Measurements from ENCODE around the gene OXT. TPM values are rescaled to one million over a fixed set of nuclear protein-coding genes. Genes with fewer than 3 reads are reported as not detected.
"Not testable (repeated sequence)": the region's sequence is repeated elsewhere in the genome, so short reads cannot be mapped to it uniquely, and the experiment has no call there.

Gene OXT
- 0.14 TPM for polyA plus RNA-seq (2013, experiment 1 of 2)
- polyA plus RNA-seq (2013, experiment 2 of 2): 0.25 TPM

GRCh38 chr20:3071610-3072529 lies at the start of gene OXT:
Gene OXT (plus strand): TSS chr20:3071620. CDS start chr20:3071656, 36 bp downstream.
- no peaks in the 10 kb centered on the region for H3K36me3 ChIP-seq (ENCODE audit: control insufficient read depth, insufficient read depth, low read length)
- WGBS (ENCODE audit: extremely low coverage, insufficient coverage, low lambda C conversion rate): no CpG with 5 or more reads among the region's 95 CpGs
- H3K4ac ChIP-seq (ENCODE audit: low read depth, low read length): no peak within 1 kb of the TSS
- H3K4me1 ChIP-seq (ENCODE audit: control insufficient read depth, low read depth, low read length): no peaks in the 10 kb centered on the region
- H3K4me3 ChIP-seq (ENCODE audit: low read length): no peak within 1 kb of the TSS
- no peak within 1 kb of the TSS for H3K18ac ChIP-seq (ENCODE audit: low read length)
- H3K9ac ChIP-seq (ENCODE audit: low read length): peak within 1 kb of the TSS; percentile 50
- H3K27ac ChIP-seq (ENCODE audit: low read depth, low read length): no peak within 1 kb of the TSS
- no peak within 1 kb of the TSS for H4K8ac ChIP-seq (ENCODE audit: low read depth, low read length)
- peaks cover 2% of the 10 kb centered on the region for H3K27me3 ChIP-seq (ENCODE audit: insufficient read depth, low read length, poor library complexity)
- no peaks in the 10 kb centered on the region for H3K79me2 ChIP-seq (ENCODE audit: control insufficient read depth, insufficient read depth, low read length)
- no peak within 1 kb of the TSS for H2BK120ac ChIP-seq (ENCODE audit: low read depth, low read length)
- H3K56ac ChIP-seq (ENCODE audit: low read length): peak within 1 kb of the TSS; percentile 79
- H3K79me1 ChIP-seq (ENCODE audit: low read length): no peaks in the 10 kb centered on the region
- peak within 1 kb of the TSS; percentile 29 for H3K4me2 ChIP-seq (ENCODE audit: low read length)
- no peak within 1 kb of the TSS for H4K5ac ChIP-seq (ENCODE audit: low read length)
- DNase-seq: peak; percentile 50
- H3K23ac ChIP-seq (ENCODE audit: low read length): no peak within 1 kb of the TSS
- H2AK5ac ChIP-seq (ENCODE audit: low read length): no peak within 1 kb of the TSS
- H2BK5ac ChIP-seq (ENCODE audit: low read length): no peak within 1 kb of the TSS
- no peak within 1 kb of the TSS for H2BK15ac ChIP-seq (replicated peaks; ENCODE audit: low read depth)

DNA sequence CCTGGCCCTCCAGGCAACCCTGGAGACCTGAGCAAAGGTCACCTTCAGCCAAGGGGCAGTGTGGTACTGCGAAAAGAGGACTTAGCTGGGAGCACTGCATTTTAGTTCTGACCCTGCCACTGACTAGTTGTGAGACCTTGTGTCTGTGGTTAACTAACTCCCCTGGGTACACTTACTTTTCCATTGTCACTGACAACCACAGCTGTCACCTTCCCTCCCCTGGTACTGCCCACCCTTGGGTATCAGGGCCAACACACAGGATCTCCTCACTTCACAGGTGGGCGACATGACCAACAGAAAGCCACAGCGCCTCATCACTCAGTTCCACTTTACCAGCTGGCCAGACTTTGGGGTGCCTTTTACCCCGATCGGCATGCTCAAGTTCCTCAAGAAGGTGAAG lies 49.6 kb upstream of the OXT start:
- Histone ChIP-seq H3K9ac (ENCODE audit: low read length) (no peak overlapping the region), H3K56ac (ENCODE audit: low read length) (no peak overlapping the region), H3K4me1 (ENCODE audit: control insufficient read depth, low read depth, low read length) (no peaks in the 10 kb centered on the region), H3K4ac (ENCODE audit: low read depth, low read length) (no peak overlapping the region), H3K79me1 (ENCODE audit: low read length) (no peaks in the 10 kb centered on the region), H3K18ac (ENCODE audit: low read length) (no peak overlapping the region), H4K8ac (ENCODE audit: low read depth, low read length) (no peak overlapping the region), H3K4me2 (ENCODE audit: low read length) (no peak overlapping the region), H2AK5ac (ENCODE audit: low read length) (no peak overlapping the region), H2BK5ac (ENCODE audit: low read length) (no peak overlapping the region), H3K27ac (ENCODE audit: low read depth, low read length) (no peak overlapping the region), H3K36me3 (ENCODE audit: control insufficient read depth, insufficient read depth, low read length) (peaks cover 14% of the 10 kb centered on the region), H3K4me3 (ENCODE audit: low read length) (no peak overlapping the region), H3K23ac (ENCODE audit: low read length) (no peak overlapping the region), H3K27me3 (ENCODE audit: insufficient read depth, low read length, poor library complexity) (no peaks in the 10 kb centered on the region), H2BK15ac (replicated peaks; ENCODE audit: low read depth) (no peak overlapping the region), H2BK120ac (ENCODE audit: low read depth, low read length) (no peak overlapping the region), H4K5ac (ENCODE audit: low read length) (no peak overlapping the region), H3K79me2 (ENCODE audit: control insufficient read depth, insufficient read depth, low read length) (no peaks in the 10 kb centered on the region)
- WGBS (ENCODE audit: extremely low coverage, insufficient coverage, low lambda C conversion rate): no CpG with 5 or more reads among the region's 5 CpGs
- DNase-seq: no peak

DNA sequence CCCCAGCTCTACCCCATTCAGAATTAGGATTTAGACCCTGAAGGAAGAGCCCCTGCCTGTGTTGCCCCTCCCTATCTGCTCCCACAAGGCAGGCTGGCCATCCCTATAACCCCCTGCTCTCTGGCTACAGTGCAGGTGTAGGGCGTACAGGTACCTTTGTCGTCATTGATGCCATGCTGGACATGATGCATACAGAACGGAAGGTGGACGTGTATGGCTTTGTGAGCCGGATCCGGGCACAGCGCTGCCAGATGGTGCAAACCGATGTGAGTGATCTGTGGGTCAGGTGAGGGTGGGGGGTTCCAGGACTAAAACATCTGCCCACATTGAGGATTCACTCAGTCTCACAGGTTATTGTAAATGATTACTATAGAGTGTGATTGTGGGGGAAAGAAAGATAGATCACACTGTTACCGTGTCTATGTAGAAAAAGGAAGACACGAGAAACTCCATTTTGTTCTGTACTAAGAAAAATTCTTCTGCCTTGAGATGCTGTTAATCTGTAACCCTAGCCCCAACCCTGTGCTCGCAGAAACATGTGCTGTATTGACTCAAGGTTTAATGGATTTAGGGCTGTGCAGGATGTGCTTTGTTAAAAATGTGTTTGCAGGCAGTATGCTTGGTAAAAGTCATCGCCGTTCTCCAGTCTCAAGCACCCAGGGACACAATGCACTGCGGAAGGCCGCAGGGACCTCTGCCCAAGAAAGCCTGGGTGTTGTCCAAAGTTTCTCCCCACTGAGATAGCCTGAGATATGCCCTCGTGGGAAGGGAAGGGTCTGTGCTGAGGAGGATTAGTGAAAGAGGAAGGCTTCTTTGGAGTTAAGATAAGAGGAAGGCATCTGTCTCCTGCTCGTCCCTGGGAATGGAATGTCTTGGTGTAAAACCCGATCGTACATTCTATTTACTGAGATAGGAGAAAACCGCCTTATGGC lies 48.6 kb upstream of the OXT start:
- not testable (repeated sequence) for H3K27me3 ChIP-seq (ENCODE audit: insufficient read depth, low read length, poor library complexity); H3K79me2 ChIP-seq (ENCODE audit: control insufficient read depth, insufficient read depth, low read length); H3K4me2 ChIP-seq (ENCODE audit: low read length); H3K56ac ChIP-seq (ENCODE audit: low read length); H3K79me1 ChIP-seq (ENCODE audit: low read length); H4K8ac ChIP-seq (ENCODE audit: low read depth, low read length); H2AK5ac ChIP-seq (ENCODE audit: low read length); H3K23ac ChIP-seq (ENCODE audit: low read length); H3K9ac ChIP-seq (ENCODE audit: low read length); H3K27ac ChIP-seq (ENCODE audit: low read depth, low read length); H2BK120ac ChIP-seq (ENCODE audit: low read depth, low read length); H3K4me1 ChIP-seq (ENCODE audit: control insufficient read depth, low read depth, low read length); H2BK15ac ChIP-seq (replicated peaks; ENCODE audit: low read depth); H4K5ac ChIP-seq (ENCODE audit: low read length); H3K18ac ChIP-seq (ENCODE audit: low read length); H3K4ac ChIP-seq (ENCODE audit: low read depth, low read length); H3K4me3 ChIP-seq (ENCODE audit: low read length); DNase-seq; H2BK5ac ChIP-seq (ENCODE audit: low read length)
- whole genome bisulfite sequencing (ENCODE audit: extremely low coverage, insufficient coverage, low lambda C conversion rate): no CpG with 5 or more reads among the region's 20 CpGs
- H3K36me3 ChIP-seq (ENCODE audit: control insufficient read depth, insufficient read depth, low read length): peaks cover 13% of the 10 kb centered on the region

DNA sequence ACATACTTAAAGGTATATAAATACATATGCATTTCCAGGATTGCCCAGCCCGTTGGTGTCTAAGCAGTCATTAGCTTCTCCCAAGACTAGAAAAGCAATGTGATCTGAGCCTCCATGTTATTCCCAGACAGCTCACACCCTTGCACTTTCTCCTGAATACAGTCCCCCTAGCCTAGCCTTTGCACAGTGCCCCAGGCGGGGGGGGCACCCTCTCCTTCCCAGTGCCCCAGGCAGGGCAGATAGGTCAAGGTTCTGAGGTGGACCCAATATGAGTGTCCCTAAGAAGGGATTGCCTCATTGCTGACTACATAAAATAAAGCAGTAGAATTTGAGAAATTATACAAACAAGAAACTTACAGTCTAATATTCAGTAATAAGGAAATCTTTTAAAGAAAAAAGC lies 43.4 kb upstream of the OXT start:
- Histone ChIP-seq H3K4ac (ENCODE audit: low read depth, low read length) (no peak overlapping the region), H2AK5ac (ENCODE audit: low read length) (no peak overlapping the region), H3K9ac (ENCODE audit: low read length) (no peak overlapping the region), H3K79me2 (ENCODE audit: control insufficient read depth, insufficient read depth, low read length) (no peaks in the 10 kb centered on the region), H2BK15ac (replicated peaks; ENCODE audit: low read depth) (no peak overlapping the region), H3K23ac (ENCODE audit: low read length) (no peak overlapping the region), H4K5ac (ENCODE audit: low read length) (no peak overlapping the region), H3K18ac (ENCODE audit: low read length) (no peak overlapping the region), H3K27me3 (ENCODE audit: insufficient read depth, low read length, poor library complexity) (no peaks in the 10 kb centered on the region), H3K4me2 (ENCODE audit: low read length) (no peak overlapping the region), H3K36me3 (ENCODE audit: control insufficient read depth, insufficient read depth, low read length) (peaks cover 10% of the 10 kb centered on the region), H3K27ac (ENCODE audit: low read depth, low read length) (no peak overlapping the region), H2BK120ac (ENCODE audit: low read depth, low read length) (no peak overlapping the region), H3K56ac (ENCODE audit: low read length) (no peak overlapping the region), H3K4me3 (ENCODE audit: low read length) (no peak overlapping the region), H2BK5ac (ENCODE audit: low read length) (no peak overlapping the region), H4K8ac (ENCODE audit: low read depth, low read length) (no peak overlapping the region), H3K4me1 (ENCODE audit: control insufficient read depth, low read depth, low read length) (no peaks in the 10 kb centered on the region), H3K79me1 (ENCODE audit: low read length) (no peaks in the 10 kb centered on the region)
- DNase-seq: no peak
- no CpG with 5 or more reads among the region's 2 CpGs for WGBS (ENCODE audit: extremely low coverage, insufficient coverage, low lambda C conversion rate)

DNA sequence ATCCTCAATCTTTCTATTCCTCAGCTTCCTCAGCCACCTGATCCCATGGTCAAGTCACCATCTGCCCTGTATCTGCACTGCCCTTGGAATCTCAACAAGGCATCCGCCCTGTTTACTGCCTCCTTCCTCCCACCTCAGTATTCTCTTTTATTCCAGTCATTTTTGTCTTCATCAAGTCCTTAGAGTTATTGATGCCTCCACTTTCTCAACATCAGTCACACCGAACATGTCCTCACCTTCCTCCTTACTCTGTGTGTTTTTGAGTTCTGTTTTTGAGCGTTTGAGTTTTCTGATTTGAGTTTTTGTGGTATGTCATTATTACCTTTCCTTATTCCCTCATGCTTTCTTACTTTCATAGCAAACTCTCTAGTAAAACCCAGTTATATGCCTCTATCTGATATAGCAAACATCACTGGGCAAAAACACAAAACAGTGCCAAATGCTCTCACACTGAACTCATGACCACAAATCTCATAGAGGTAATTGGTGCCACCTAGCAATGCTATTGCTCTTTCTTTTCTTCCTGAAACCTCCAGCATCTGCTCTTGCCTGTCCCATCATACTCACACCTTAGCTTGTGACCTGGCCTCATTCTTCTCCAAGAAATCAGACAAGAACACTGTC lies 39.8 kb upstream of the OXT start:
- no peak overlapping the region for H2AK5ac ChIP-seq (ENCODE audit: low read length)
- H3K79me1 ChIP-seq (ENCODE audit: low read length): no peaks in the 10 kb centered on the region
- H3K23ac ChIP-seq (ENCODE audit: low read length): no peak overlapping the region
- H3K4ac ChIP-seq (ENCODE audit: low read depth, low read length): no peak overlapping the region
- no peak overlapping the region for H2BK15ac ChIP-seq (replicated peaks; ENCODE audit: low read depth)
- H4K5ac ChIP-seq (ENCODE audit: low read length): no peak overlapping the region
- H3K4me1 ChIP-seq (ENCODE audit: control insufficient read depth, low read depth, low read length): no peaks in the 10 kb centered on the region
- H3K56ac ChIP-seq (ENCODE audit: low read length): no peak overlapping the region
- no peak overlapping the region for H2BK5ac ChIP-seq (ENCODE audit: low read length)
- H3K4me2 ChIP-seq (ENCODE audit: low read length): no peak overlapping the region
- no peak overlapping the region for H3K4me3 ChIP-seq (ENCODE audit: low read length)
- H3K27me3 ChIP-seq (ENCODE audit: insufficient read depth, low read length, poor library complexity): no peaks in the 10 kb centered on the region
- H3K27ac ChIP-seq (ENCODE audit: low read depth, low read length): no peak overlapping the region
- no CpG with 5 or more reads among the region's 3 CpGs for WGBS (ENCODE audit: extremely low coverage, insufficient coverage, low lambda C conversion rate)
- H3K9ac ChIP-seq (ENCODE audit: low read length): no peak overlapping the region
- H2BK120ac ChIP-seq (ENCODE audit: low read depth, low read length): no peak overlapping the region
- DNase-seq: no peak
- peaks cover 11% of the 10 kb centered on the region for H3K36me3 ChIP-seq (ENCODE audit: control insufficient read depth, insufficient read depth, low read length)
- H3K18ac ChIP-seq (ENCODE audit: low read length): no peak overlapping the region
- no peak overlapping the region for H4K8ac ChIP-seq (ENCODE audit: low read depth, low read length)
- no peaks in the 10 kb centered on the region for H3K79me2 ChIP-seq (ENCODE audit: control insufficient read depth, insufficient read depth, low read length)
